NB4 (cell line): ENCODE results near the gene ZBTB20.

ENCODE experiments used
- DNase-seq: peaks from one replicate; pipeline ENCODE4 v3.0.0; 2010; ENCODE audit warnings: low read depth
- H3K4me3 ChIP-seq: one replicate; pipeline ENCODE4 v1.5.1; 2011; ENCODE audit warnings: mild to moderate bottlenecking, low read depth, low read length, moderate library complexity
- CTCF ChIP-seq: IDR thresholded peaks from one replicate; pipeline ENCODE4 v1.5.1; 2012; ENCODE audit warnings: low read depth, low read length
- MAX ChIP-seq: IDR thresholded peaks from 2 replicates; pipeline ENCODE4 v1.6.1; 2011; ENCODE audit warnings: low read depth, low read length
- MYC ChIP-seq: IDR thresholded peaks from 2 replicates; pipeline ENCODE4 v1.6.1; 2011; ENCODE audit warnings: low read depth, low read length
- POLR2A ChIP-seq: IDR thresholded peaks from 2 replicates; pipeline ENCODE4 v1.6.1; 2011; ENCODE audit warnings: mild to moderate bottlenecking; ENCODE audit not compliant: insufficient read length; ENCODE audit errors: extremely low read depth

ZBTB20 gene

GRCh38 chr3:114958930-114959329, 188.2 kb downstream of the ZBTB20 start:
- no peak overlapping the region for H3K4me3 ChIP-seq
- DNase-seq = no peak
- TF ChIP-seq MAX (no peak), CTCF (no peak)

DNA sequence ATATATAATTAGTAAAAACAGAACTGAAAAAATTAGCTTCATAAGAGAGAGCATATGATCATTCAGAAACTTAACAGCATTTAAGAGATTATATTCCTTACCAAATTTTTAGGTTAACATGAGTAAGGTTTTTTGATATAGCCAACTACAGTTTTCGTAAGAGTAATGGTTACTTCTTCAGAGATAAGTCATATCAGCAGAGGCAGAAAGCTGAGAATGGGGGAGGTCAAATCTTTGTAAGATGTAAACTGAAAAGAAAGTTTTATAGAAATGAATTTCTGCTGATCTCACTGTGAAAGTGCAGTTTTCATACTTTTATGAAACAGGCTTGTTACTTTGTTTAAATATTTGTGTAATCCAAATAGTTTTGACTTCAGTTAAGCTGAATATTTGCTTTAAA, 193.3 kb downstream of the ZBTB20 start:
- TF ChIP-seq MYC (no peak), MAX (no peak), CTCF (no peak), POLR2A (no peak)
- DNase-seq = no peak
- no peak overlapping the region for H3K4me3 ChIP-seq

DNA sequence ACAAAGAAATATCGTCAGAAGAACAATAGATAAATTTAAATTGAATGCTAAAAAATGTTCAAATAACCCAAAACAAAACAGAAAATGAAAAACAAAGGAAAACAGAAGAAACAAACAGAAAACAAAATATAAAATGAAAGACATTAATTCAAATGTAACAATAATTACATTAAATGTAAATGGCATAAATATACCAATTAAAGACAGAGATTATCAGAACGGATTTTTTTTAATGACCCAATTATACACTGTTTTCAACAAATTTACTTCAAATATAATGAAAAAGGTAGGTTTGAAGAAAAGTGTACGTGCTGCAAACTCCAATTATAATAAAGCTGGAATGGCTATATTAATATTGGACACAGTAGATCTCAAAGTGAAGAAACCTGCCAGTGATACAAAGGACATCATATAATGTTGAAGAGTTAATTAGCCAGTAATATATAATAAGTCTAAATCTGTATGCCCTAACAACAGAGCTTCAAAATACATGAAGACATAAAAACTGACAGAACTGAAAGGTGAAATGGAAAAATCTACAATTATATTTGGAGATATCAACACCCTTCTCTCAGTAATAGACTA, 193.8 kb downstream of the ZBTB20 start:
- TF ChIP-seq CTCF = no peak
- TF ChIP-seq MAX = no peak
- TF ChIP-seq POLR2A = no peak
- TF ChIP-seq MYC = no peak
- no peak for DNase-seq
- no peak overlapping the region for H3K4me3 ChIP-seq

GRCh38 chr3:114942773-114943172, 204.3 kb downstream of the ZBTB20 start:
- H3K4me3 ChIP-seq = no peak overlapping the region
- DNase-seq = no peak
- no peak for TF ChIP-seq CTCF
- TF ChIP-seq MYC = no peak
- no peak for TF ChIP-seq POLR2A
- no peak for TF ChIP-seq MAX

GRCh38 chr3:114941626-114942309, 205.3 kb downstream of the ZBTB20 start:
- TF ChIP-seq POLR2A (no peak), MAX (no peak), MYC (no peak), CTCF (no peak)
- no peak for DNase-seq
- no peak overlapping the region for H3K4me3 ChIP-seq
